H1 (cell line): ENCODE measurements around the gene COL1A1. TPM values are rescaled to one million over a fixed set of nuclear protein-coding genes. Genes with fewer than 3 reads are reported as not detected.

Source experiments
- CHD7 ChIP-seq: fragments of 300-600 bp; sonication (generic); IDR thresholded peaks from 2 replicates; pipeline ENCODE4 v1.7.1; 2012; ENCODE audit warnings: low read length, moderate library complexity, mild to moderate bottlenecking, inconsistent platforms; ENCODE audit not compliant: insufficient replicate concordance
- CTBP2 ChIP-seq: IDR thresholded peaks from 2 replicates; pipeline ENCODE4 v1.7.0; 2011; ENCODE audit warnings: borderline replicate concordance, mild to moderate bottlenecking, moderate library complexity, mixed read lengths, low read length; ENCODE audit not compliant: insufficient read depth, insufficient read length
- RAD21 ChIP-seq, 2 experiments: IDR thresholded peaks in 1 of 2; conservative IDR thresholded peaks in 1 of 2; 2 replicates each; pipeline ENCODE4 v1.6.1; 2011; ENCODE audit warnings: low read depth in 2 of 2, low read length in 2 of 2, improper control_type of control experiment in 1 of 2, inconsistent platforms in 1 of 2, mild to moderate bottlenecking in 1 of 2, moderate library complexity in 1 of 2
- SAP30 ChIP-seq: fragments of 300-600 bp; sonication (generic); IDR thresholded peaks from 2 replicates; pipeline ENCODE4 v1.7.1; 2012; ENCODE audit warnings: low read length, moderate library complexity, mild to moderate bottlenecking, inconsistent platforms; ENCODE audit not compliant: insufficient read depth, insufficient replicate concordance
- TEAD4 ChIP-seq: IDR thresholded peaks from 2 replicates; pipeline ENCODE4 v1.6.1; 2012; ENCODE audit warnings: low read depth, low read length, inconsistent platforms, mixed read lengths
- polyA plus RNA-seq, 7 experiments: library from polyadenylated mRNA; depleted of rRNA in 3 of 7; stranded (reverse) in 5 of 7; unstranded in 2 of 7; fragments of >200 nt in 5 of 7; fragments of 200-250 nt in 2 of 7; gene quantifications; 1 replicate in 5 of 7; 2 replicates in 1 of 7; 4 replicates in 1 of 7; pipeline versions ENCODE4 v1.2.1 to v1.2.3, GENCODE V29; 2011 to 2013; ENCODE audit warnings: missing spikeins in 2 of 7, mixed read lengths in 2 of 7
- total RNA-seq: library from RNA; stranded (reverse); fragmentation: NEBNext Ultra II Directional; extraction: Animal tissue kit (Norgen Biotek cat#: 25700); gene quantifications from 2 replicates; pipeline ENCODE4 v1.2.1, GENCODE V29; 2021

Gene COL1A1
- total and polyA plus RNA-seq, 2 of the 8 experiments (the other 6 are each of a cell fraction or from before 2014, with no cell fraction given) = 14.1 to 80.4 TPM

GRCh38 chr17:50183421-50183994 is 17.9 kb downstream of the COL1A1 start (continued):
- no peak for TF ChIP-seq CHD7
- TF ChIP-seq CTBP2 = no peak
- no peak for TF ChIP-seq RAD21 (IDR thresholded peaks at IDR 0.05 in 1 of 2, conservative IDR thresholded peaks at IDR 0.05 in 1 of 2; ENCODE audit: low read depth in 2 of 2, low read length in 2 of 2)
- TF ChIP-seq TEAD4 = no peak
- TF ChIP-seq SAP30 = no peak
- TF ChIP-seq, all 59 proteins: peak for 0
